ENCODE results near the gene HDDC3.
"Not testable (repeated sequence)": the region's sequence is repeated elsewhere in the genome, so short reads cannot be mapped to it uniquely, and the experiment has no call there.

The HDDC3 gene

DNA sequence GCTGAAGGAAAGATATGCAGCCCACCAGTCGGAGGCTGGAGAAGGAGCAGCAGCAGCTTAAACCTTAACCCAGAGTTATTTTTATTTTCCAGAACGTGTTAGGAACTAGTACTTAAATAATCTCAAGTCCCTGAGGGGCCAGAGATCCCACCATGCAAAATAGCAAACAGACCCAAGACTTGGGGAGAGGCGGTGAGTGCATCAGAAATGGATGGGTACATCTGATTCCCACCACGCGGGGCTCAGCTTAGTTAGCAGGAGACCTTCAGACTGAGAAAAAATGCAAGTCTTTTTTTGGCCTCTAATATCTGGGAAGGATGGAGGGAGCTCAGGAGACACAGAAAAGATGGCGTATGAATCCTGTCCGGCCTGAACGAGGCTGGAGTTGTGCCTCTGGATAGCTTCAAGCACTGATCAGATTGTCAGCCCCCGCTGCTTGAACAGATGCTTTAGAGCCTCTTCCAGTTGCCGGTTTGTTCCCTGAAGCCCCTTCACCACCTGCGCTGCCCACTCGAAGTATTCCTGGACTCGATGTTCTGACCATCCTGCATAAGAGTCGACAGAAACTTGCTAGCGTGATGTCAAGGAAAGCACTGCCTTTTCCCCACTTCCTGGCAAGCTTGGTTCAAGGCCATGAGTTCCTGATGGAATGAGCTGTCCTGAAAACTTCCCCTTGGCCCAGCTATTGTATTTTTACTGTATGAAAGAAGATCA lies 1.3 kb downstream of the HDDC3 start:
- no peak for DNase-seq (ENCODE audit: low read depth, low spot score)

DNA sequence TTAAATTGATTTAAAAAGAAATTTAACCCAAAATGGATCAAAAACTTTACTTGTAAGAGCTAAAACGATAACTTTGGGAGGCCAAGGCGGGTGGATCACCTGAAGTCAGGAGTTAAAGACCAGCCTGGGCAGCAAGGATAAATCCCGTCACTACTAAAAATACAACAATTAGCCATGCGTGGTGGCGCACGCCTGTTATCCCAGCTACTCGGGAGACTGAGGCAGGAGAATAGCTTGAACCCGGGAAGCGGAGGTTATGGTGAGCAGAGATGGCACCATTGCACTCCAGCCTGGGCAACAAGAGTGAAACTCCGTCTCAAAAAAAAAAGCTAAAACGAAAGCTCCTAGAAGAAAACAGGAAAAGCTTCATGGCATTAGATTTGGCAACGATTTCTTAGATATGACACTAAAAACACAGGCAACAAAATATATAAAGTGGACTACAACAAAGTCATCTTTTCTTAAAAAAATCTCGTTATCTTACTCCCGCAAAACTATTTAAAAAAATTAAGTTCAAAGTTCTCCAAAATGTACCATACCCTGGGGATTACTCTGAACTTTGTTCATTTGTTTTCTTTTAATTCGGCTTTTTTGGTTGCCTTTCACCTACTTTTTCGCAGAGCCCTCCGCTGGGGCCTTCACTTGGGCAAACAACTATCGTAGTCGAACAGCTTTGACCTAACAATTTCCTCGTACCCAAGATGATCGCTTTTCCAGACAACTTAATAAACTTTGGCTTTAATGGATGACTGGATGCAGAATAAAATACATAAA lies 2.9 kb downstream of the HDDC3 start:
- DNase-seq (ENCODE audit: low read depth, low spot score) = no peak

GRCh38 chr15:90928106-90928505 lies 4.2 kb downstream of the HDDC3 start:
- DNase-seq (ENCODE audit: low read depth, low spot score) = not testable (repeated sequence)

DNA sequence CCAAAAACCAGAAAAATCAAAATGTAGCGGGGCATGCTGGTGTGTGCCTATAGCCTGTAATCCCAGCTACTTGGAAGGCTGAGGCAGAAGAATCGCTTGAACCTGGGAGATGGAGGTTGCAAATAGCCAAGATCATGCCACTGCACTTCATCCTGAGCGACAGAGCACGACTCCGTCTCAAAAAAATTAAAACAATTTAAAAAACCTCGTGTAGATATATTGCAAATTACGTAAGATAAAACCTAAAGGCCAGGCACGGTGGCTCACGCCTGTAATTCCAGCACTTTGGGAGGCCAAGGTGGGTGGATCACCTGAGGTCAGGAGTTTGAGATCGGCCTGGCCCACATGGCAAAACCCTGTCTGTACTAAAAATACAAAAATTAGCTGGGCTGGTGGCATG lies 5.6 kb downstream of the HDDC3 start:
- not testable (repeated sequence) for DNase-seq (ENCODE audit: low read depth, low spot score)

- DNase-seq (ENCODE audit: low read depth, low spot score) = no peak
These were observed 8.0 kb downstream of the HDDC3 start for GRCh38 chr15:90924375-90924774.

- not testable (repeated sequence) for DNase-seq (ENCODE audit: low read depth, low spot score)
These were observed 9.5 kb downstream of the HDDC3 start for GRCh38 chr15:90922712-90923322.

- no peak for DNase-seq (ENCODE audit: low read depth, low spot score)
These were observed 10.5 kb downstream of the HDDC3 start for GRCh38 chr15:90921887-90922286.

DNA sequence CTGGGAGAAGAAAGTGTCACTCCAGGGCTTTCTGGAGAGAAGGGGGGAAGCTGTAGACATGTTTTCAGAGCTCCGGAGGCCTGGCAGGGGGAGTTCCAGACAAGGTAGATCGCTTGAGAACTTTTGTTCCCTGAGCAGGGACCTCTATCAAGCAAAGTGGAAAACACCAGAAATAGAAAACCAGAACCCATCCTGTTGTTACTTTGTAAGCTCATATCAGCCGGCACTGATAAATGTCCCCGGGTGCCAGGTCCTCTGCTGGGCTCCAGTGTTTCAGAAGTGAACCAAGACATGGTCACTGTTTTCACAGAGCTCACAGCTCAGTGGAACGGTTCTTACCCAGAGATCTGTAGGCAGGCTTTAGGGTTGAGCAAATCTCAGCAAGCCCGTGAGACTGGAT lies 13.5 kb downstream of the HDDC3 start:
- DNase-seq (ENCODE audit: low read depth, low spot score) = no peak

- DNase-seq (ENCODE audit: low read depth, low spot score) = no peak
These were observed 14.1 kb downstream of the HDDC3 start for GRCh38 chr15:90918034-90918788.

- DNase-seq (ENCODE audit: low read depth, low spot score) = no peak
These were observed 14.8 kb downstream of the HDDC3 start for GRCh38 chr15:90917569-90917968.

DNA sequence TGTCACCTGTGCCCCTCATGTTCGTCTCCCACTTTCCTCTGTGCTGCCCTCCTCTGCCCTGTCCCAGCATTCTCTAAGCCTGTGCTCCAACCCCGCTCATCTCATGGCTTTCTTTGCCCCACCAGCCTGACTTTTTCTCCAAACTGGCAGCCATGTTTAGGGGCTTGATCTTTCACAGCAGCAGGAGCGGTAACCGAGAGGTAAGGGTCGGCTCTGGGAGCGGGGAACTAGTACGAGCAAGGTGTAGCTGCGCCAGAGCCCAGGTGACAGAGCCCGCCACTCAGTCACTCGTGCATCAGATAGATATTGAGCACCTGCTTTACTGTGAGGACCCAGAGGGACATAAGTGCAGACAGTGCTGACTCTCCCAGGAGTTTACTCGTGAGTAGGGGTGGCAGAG lies 15.9 kb downstream of the HDDC3 start:
- no peak for DNase-seq (ENCODE audit: low read depth, low spot score)

GRCh38 chr15:90915808-90916440 lies 16.4 kb downstream of the HDDC3 start:
- DNase-seq (ENCODE audit: low read depth, low spot score) = no peak

GRCh38 chr15:90915216-90915807 lies 17.0 kb downstream of the HDDC3 start:
- DNase-seq (ENCODE audit: low read depth, low spot score) = no peak

DNA sequence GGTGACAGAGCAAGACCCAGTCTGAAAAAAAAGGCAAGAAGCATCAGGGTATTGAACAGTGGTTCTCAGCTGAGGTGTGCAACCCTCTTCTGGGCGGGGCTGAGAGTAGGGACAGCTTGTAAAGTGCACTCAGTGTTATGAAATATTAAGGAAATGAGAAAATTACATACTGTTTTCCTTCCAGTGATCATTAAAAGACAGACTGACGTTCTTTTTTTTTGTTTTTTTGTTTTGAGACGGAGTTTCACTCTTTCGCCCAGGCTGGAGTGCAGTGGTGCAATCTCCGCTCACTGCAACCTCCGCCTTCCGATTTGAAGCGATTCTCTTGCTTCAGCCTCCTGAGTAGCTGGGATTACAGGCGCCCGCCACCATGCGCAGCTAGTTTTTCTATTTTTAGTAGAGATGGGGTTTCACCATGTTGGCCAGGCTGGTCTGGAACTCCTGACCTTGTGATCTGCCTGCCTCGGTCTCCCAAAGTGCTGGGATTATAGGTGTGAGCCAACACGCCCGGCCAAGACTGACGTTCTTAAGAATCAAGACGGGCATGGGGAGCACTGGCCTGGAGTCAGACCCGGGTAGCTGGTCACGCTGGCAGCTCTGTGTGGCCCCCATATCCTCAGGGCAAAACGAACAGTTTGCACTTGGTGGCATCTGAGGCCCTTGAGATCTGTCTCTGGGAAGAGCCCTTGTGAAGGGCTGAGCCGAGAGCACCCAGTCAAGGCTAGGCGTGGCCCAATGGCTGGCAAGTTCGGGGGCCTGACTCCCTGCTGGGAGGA lies 17.9 kb downstream of the HDDC3 start:
- DNase-seq (ENCODE audit: low read depth, low spot score) = no peak

- DNase-seq (ENCODE audit: low read depth, low spot score) = no peak
These were observed 18.9 kb downstream of the HDDC3 start for GRCh38 chr15:90913398-90913944.

DNA sequence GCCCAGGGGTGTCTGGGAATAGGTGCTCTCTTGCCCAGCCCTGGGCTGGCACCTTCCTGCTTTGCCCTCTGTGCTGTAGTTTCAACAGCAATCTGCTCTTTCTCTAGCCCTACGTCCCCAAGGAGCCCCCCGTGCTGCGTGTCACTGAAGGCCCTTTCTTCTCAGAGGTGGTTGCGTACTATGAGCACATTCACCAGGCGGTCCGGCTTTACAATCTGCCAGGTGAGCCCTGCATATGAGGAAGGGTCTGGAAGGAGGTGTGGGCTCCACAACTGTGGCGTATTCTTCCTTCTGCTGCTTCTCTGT lies 19.6 kb downstream of the HDDC3 start:
- no peak for DNase-seq (ENCODE audit: low read depth, low spot score)

DNA sequence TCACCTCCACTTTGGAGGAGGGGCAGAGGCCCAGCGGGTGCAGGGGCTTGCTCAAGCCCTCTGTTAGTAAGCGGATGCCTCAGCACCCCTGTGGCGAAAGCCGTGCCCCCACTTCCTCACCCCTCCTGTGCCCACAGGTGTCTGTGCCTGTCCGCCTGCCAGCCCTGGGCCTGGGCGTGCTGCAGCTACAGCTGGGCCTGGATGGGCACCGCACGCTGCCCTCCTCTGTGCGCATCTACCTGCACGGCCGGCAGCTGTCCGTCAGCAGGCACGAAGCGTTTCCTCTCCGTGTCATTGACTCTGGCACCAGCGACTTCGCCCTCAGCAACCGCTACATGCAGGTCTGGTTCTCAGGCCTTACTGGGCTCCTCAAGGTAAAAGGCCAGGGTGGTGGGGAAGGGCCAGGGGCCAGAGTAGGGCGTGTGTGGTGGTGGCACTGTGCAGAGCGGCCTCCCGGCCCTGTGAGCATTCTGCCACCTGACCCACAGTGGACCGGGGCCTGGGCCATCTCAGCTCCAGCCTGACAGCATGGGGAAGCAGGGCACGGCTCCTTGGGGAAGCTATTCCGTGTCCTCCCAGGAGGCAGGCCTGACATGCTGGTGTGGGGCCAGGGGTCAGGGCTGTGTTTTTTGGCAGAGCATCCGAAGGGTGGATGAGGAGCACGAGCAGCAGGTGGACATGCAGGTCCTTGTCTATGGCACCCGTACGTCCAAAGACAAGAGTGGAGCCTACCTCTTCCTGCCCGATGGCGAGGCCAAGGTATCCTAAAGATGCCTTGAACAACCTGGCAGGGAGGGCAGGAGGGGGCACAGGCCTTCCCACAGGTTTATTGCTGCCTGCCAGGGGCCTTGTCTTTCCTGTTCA lies 20.2 kb downstream of the HDDC3 start:
- DNase-seq (ENCODE audit: low read depth, low spot score) = no peak

DNA sequence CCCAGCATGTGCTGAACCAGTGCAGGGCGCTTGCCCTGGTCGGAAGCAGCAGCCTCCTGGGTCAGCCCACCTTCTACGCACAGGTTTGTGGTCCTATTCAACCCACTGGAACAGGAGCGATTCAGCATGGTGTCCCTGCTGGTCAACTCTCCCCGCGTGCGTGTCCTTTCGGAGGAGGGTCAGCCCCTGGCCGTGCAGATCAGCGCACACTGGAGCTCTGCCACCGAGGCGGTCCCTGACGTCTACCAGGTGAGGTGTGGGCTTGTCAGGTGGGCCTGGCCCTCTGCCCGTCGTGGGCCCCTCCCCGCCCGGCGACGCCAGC lies 21.1 kb downstream of the HDDC3 start:
- DNase-seq (ENCODE audit: low read depth, low spot score) = no peak

Data from iPS DF 19.7 (cell line).